DOHH2 (cell line): ENCODE results near the gene KIAA1549.

Source experiments
- EZH2phosphoT487 ChIP-seq: fragments of 200-600 bp; sonication (generic); IDR thresholded peaks from 2 replicates; pipeline ENCODE4 v1.6.1; 2017; ENCODE audit warnings: borderline replicate concordance, mild to moderate bottlenecking, antibody characterized with exemption, low read length, moderate library complexity, mixed read lengths
- TF ChIP-seq, protein P1 (sequence below): fragments of 200-600 bp; sonication (generic); IDR thresholded peaks from one replicate; pipeline ENCODE4 v1.5.1; 2014; ENCODE audit warnings: antibody characterized with exemption, mild to moderate bottlenecking, low read depth, low read length; ENCODE audit not compliant: poor library complexity, severe bottlenecking

DNA sequence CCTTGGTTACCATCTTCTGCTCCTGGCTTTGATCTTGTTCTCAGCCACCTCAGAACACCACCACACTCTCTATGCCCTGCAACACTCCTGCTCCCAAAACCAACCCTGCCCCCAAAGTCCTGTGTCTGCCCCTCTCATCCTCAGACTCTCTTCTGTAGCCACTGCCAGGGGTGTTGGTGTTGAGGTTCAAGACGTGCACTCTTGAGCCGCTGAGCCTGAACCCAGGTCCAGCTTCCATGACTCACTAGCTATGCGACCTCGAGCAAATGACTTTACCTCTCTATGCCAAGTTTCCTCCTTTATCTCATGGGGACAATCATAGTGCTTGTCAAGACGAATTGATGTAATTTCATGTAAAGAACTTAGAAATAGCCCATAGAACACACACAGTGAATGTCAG lies 182.4 kb downstream of the KIAA1549 start:
- TF ChIP-seq, protein P1, sequence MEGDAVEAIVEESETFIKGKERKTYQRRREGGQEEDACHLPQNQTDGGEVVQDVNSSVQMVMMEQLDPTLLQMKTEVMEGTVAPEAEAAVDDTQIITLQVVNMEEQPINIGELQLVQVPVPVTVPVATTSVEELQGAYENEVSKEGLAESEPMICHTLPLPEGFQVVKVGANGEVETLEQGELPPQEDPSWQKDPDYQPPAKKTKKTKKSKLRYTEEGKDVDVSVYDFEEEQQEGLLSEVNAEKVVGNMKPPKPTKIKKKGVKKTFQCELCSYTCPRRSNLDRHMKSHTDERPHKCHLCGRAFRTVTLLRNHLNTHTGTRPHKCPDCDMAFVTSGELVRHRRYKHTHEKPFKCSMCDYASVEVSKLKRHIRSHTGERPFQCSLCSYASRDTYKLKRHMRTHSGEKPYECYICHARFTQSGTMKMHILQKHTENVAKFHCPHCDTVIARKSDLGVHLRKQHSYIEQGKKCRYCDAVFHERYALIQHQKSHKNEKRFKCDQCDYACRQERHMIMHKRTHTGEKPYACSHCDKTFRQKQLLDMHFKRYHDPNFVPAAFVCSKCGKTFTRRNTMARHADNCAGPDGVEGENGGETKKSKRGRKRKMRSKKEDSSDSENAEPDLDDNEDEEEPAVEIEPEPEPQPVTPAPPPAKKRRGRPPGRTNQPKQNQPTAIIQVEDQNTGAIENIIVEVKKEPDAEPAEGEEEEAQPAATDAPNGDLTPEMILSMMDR = no peak
- TF ChIP-seq EZH2phosphoT487 = no peak
